Activated B cell treated with CpG ODN at 0.5 μM for 24 hours (primary cell): ENCODE results near the gene TIMM21. TPM values are rescaled to one million over a fixed set of nuclear protein-coding genes. Genes with fewer than 3 reads are reported as not detected.

Experiments used
- ATAC-seq: fragments of 200-7000 bp; cut with Tn5 transposase; one replicate; pipeline ENCODE4 v1.10.0; 2021; ENCODE audit warnings: low read depth, mild to moderate bottlenecking, moderate library complexity
- CTCF ChIA-PET: fragments of 350-600 bp; sonication (Branson Sonifier 250); formaldehyde crosslinking; loops from one replicate; lab custom pipeline; 2021; ENCODE audit warnings: antibody characterized with exemption; lab: Charles Lee
- POLR2A ChIA-PET: fragments of 350-600 bp; sonication (Branson Sonifier 250); formaldehyde crosslinking; loops from one replicate; lab custom pipeline; 2021; ENCODE audit warnings: antibody characterized with exemption; lab: Charles Lee
- DNase-seq: peaks from one replicate; pipeline ENCODE4 v3.0.0; 2022
- H3K27ac Mint-ChIP-seq: one replicate; pipeline ENCODE4 v1.8.0; 2020; ENCODE audit warnings: mixed read lengths
- H3K27me3 Mint-ChIP-seq: one replicate; pipeline ENCODE4 v1.8.0; 2021; ENCODE audit warnings: mixed read lengths
- H3K36me3 Mint-ChIP-seq: one replicate; pipeline ENCODE4 v1.8.0; 2021; ENCODE audit warnings: low read depth, mixed read lengths
- H3K4me1 Mint-ChIP-seq: one replicate; pipeline ENCODE4 v1.8.0; 2021; ENCODE audit warnings: mixed read lengths
- H3K4me3 Mint-ChIP-seq: one replicate; pipeline ENCODE4 v1.8.0; 2020; ENCODE audit warnings: mild to moderate bottlenecking, mixed read lengths
- H3K9me3 Mint-ChIP-seq: one replicate; pipeline ENCODE4 v1.8.0; 2020; ENCODE audit warnings: mixed read lengths
- intact Hi-C: fragments of 100-400 bp; cut with micrococcal nuclease; formaldehyde crosslinking; loops from one replicate; pipeline ENCODE4 v1.15.1; 2024
- total RNA-seq: library from RNA; stranded (reverse); gene quantifications from 2 replicates; pipeline ENCODE4 v1.2.3, GENCODE V29; 2022
- TF ChIP-seq, protein P1 (sequence below): fragments of 200-600 bp; IDR thresholded peaks from one replicate; pipeline ENCODE4 v1.8.0; 2022; ENCODE audit warnings: antibody characterized with exemption, mild to moderate bottlenecking

The TIMM21 gene
- total RNA-seq, 1 donor from 2014 or later, result 23.3 TPM

GRCh38 chr18:74114116-74114515, 34.2 kb upstream of the TIMM21 start:
- H3K36me3 Mint-ChIP-seq, result no peaks in the 10 kb centered on the region
- TF ChIP-seq, protein P1, sequence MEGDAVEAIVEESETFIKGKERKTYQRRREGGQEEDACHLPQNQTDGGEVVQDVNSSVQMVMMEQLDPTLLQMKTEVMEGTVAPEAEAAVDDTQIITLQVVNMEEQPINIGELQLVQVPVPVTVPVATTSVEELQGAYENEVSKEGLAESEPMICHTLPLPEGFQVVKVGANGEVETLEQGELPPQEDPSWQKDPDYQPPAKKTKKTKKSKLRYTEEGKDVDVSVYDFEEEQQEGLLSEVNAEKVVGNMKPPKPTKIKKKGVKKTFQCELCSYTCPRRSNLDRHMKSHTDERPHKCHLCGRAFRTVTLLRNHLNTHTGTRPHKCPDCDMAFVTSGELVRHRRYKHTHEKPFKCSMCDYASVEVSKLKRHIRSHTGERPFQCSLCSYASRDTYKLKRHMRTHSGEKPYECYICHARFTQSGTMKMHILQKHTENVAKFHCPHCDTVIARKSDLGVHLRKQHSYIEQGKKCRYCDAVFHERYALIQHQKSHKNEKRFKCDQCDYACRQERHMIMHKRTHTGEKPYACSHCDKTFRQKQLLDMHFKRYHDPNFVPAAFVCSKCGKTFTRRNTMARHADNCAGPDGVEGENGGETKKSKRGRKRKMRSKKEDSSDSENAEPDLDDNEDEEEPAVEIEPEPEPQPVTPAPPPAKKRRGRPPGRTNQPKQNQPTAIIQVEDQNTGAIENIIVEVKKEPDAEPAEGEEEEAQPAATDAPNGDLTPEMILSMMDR, result no peak
- ATAC-seq, result no peak
- H3K9me3 Mint-ChIP-seq, result peaks cover 6% of the 10 kb centered on the region
- H3K27ac Mint-ChIP-seq, result no peak overlapping the region
- H3K4me1 Mint-ChIP-seq, result peaks cover 15% of the 10 kb centered on the region
- H3K27me3 Mint-ChIP-seq, result no peaks in the 10 kb centered on the region
- intact Hi-C loops, result no loop called here
- POLR2A ChIA-PET, result no interaction called here
- CTCF ChIA-PET, result no interaction called here
- no peak overlapping the region for H3K4me3 Mint-ChIP-seq
- no peak for DNase-seq

DNA sequence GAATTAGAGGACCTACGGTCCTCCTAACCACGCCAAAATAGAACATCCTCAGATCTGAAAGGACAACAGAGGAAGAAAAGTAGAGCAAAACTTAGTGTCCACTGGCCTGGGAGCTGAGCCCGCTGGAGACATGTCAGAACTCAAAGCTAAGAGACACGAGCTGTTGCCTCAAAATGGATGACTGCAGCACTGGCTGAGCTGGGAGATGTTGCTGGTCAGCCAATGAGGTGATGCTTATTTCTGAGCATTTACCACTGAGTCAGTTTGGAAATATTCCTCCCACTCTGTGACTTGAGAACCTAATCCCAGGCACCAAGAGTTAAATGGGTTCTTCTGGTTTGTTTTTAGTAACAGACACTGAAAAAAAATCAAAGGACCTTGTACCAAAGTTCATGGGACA, 33.3 kb upstream of the TIMM21 start:
- ChIA-PET POLR2A (no interaction called here), CTCF (interaction anchor here (1.1 kb wide), 1 partner anchor 33 kb away, joined by 4 read pairs; no protein-coding TSS in a partner anchor)
- H3K27ac Mint-ChIP-seq, result no peak overlapping the region
- peaks cover 13% of the 10 kb centered on the region for H3K4me1 Mint-ChIP-seq
- no peaks in the 10 kb centered on the region for H3K36me3 Mint-ChIP-seq
- intact Hi-C loops, result no loop called here
- ATAC-seq (no peak), DNase-seq (no peak)
- H3K9me3 Mint-ChIP-seq, result peaks cover 6% of the 10 kb centered on the region
- peaks cover 2% of the 10 kb centered on the region for H3K27me3 Mint-ChIP-seq
- H3K4me3 Mint-ChIP-seq, result no peak overlapping the region
- TF ChIP-seq, protein P1, result no peak

GRCh38 chr18:74116633-74117554, 31.4 kb upstream of the TIMM21 start:
- Mint-ChIP-seq H3K9me3 (peaks cover 6% of the 10 kb centered on the region), H3K36me3 (no peaks in the 10 kb centered on the region), H3K27me3 (peaks cover 5% of the 10 kb centered on the region), H3K4me1 (peaks cover 9% of the 10 kb centered on the region), H3K4me3 (no peak overlapping the region), H3K27ac (no peak overlapping the region)
- ChIA-PET POLR2A (no interaction called here), CTCF (interaction anchor here (0.9 to 2.0 kb wide), 3 partner anchors 34 to 77 kb away, joined by 4 to 9 read pairs (median 5); no protein-coding TSS in a partner anchor)
- DNase-seq (no peak), ATAC-seq (no peak)
- intact Hi-C loops, result loop anchor here (1.0 to 2.0 kb wide), 4 partner anchors 35 to 1354 kb away; no protein-coding TSS in a partner anchor
- TF ChIP-seq, protein P1, result no peak

DNA sequence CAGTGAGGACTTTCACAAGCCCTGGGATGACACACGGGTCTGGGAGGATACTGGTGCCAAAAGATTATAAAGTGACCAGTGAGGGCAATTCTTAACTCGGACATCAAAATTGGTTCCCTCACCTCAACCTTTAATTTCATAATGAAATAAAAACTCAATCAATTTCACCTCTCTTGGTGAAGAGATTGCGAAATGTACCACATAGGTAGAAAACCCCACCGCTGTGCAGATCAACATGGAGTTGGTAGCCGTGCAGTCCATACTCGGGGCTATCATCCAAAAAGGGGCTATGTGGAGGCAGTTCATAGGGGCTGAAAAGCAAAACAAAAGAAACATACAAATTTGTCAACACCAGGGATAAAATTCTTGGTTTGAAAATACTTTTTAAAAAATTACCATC, 25.1 kb upstream of the TIMM21 start:
- CTCF ChIA-PET, result no interaction called here
- ATAC-seq (no peak), DNase-seq (no peak)
- H3K9me3 Mint-ChIP-seq, result no peaks in the 10 kb centered on the region
- no peaks in the 10 kb centered on the region for H3K4me1 Mint-ChIP-seq
- no peak overlapping the region for H3K4me3 Mint-ChIP-seq
- POLR2A ChIA-PET, result no interaction called here
- no peaks in the 10 kb centered on the region for H3K36me3 Mint-ChIP-seq
- TF ChIP-seq, protein P1, result no peak
- H3K27me3 Mint-ChIP-seq, result peaks cover 10% of the 10 kb centered on the region
- H3K27ac Mint-ChIP-seq, result no peak overlapping the region
- intact Hi-C loops, result no loop called here

DNA sequence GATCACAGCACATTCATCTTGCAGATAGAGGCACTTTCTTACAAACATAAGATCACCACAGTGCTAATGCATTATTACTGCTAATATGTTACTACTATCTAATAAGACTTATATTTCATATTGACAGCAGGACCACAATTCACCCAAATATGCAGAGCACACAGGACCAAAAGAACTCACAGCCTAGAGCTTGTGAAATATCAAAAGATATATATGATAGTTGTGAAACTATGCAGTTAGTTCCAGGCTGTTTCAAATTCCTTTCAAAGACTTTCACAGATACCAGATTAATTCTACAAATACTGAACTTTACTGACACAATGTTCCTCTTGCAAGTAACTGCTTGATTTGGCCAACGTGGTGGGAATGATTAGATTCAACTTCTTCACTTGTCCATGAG, 23.7 kb upstream of the TIMM21 start:
- DNase-seq (no peak), ATAC-seq (no peak)
- H3K36me3 Mint-ChIP-seq, result no peaks in the 10 kb centered on the region
- H3K27ac Mint-ChIP-seq, result no peak overlapping the region
- H3K27me3 Mint-ChIP-seq, result peaks cover 7% of the 10 kb centered on the region
- TF ChIP-seq, protein P1, result no peak
- intact Hi-C loops, result no loop called here
- CTCF ChIA-PET, result no interaction called here
- POLR2A ChIA-PET, result no interaction called here
- H3K4me3 Mint-ChIP-seq, result no peak overlapping the region
- H3K9me3 Mint-ChIP-seq, result no peaks in the 10 kb centered on the region
- no peaks in the 10 kb centered on the region for H3K4me1 Mint-ChIP-seq
